ENCODE results near the gene CFAP20DC.
"Not testable (repeated sequence)": the region's sequence is repeated elsewhere in the genome, so short reads cannot be mapped to it uniquely, and the experiment has no call there.

The CFAP20DC gene

GRCh38 chr3:58708116-58708791 lies 341.6 kb downstream of the CFAP20DC start:
- no peaks in the 10 kb centered on the region for H4K20me1 ChIP-seq (ENCODE audit: insufficient read depth, low read length)
- H3K27ac ChIP-seq (ENCODE audit: low read length) = no peak overlapping the region
- H3K79me2 ChIP-seq (ENCODE audit: low read length) = no peaks in the 10 kb centered on the region
- no peaks in the 10 kb centered on the region for H3K4me1 ChIP-seq (ENCODE audit: low read length)
- no peaks in the 10 kb centered on the region for H3K9me3 ChIP-seq (ENCODE audit: insufficient read depth, low read length)
- no peak overlapping the region for H3K4me3 ChIP-seq (ENCODE audit: low read length)
- H3K9ac ChIP-seq (ENCODE audit: low read length) = no peak overlapping the region
- no peak overlapping the region for H3K4me2 ChIP-seq (ENCODE audit: low read length)
- H2AFZ ChIP-seq (ENCODE audit: low read depth, low read length) = no peak overlapping the region
- H3K36me3 ChIP-seq (replicated peaks; ENCODE audit: low read depth, low read length) = no peaks in the 10 kb centered on the region
- no peak for TF ChIP-seq CTCF (IDR thresholded peaks at IDR 0.05; ENCODE audit: low read depth, low read length)
- no peak for TF ChIP-seq EZH2phosphoT487 (IDR thresholded peaks at IDR 0.05; ENCODE audit: low read depth)
- H3K27me3 ChIP-seq (ENCODE audit: low read depth, low read length) = no peaks in the 10 kb centered on the region

GRCh38 chr3:58707390-58707930 lies 342.4 kb downstream of the CFAP20DC start:
- Histone ChIP-seq H3K4me3 (ENCODE audit: low read length) (no peak overlapping the region), H3K9ac (ENCODE audit: low read length) (no peak overlapping the region), H4K20me1 (ENCODE audit: insufficient read depth, low read length) (no peaks in the 10 kb centered on the region), H3K9me3 (ENCODE audit: insufficient read depth, low read length) (no peaks in the 10 kb centered on the region), H3K4me2 (ENCODE audit: low read length) (no peak overlapping the region), H3K27me3 (ENCODE audit: low read depth, low read length) (no peaks in the 10 kb centered on the region), H2AFZ (ENCODE audit: low read depth, low read length) (no peak overlapping the region), H3K27ac (ENCODE audit: low read length) (no peak overlapping the region), H3K36me3 (replicated peaks; ENCODE audit: low read depth, low read length) (no peaks in the 10 kb centered on the region), H3K4me1 (ENCODE audit: low read length) (no peaks in the 10 kb centered on the region), H3K79me2 (ENCODE audit: low read length) (no peaks in the 10 kb centered on the region)
- no peak for TF ChIP-seq CTCF (IDR thresholded peaks at IDR 0.05; ENCODE audit: low read depth, low read length)

GRCh38 chr3:58706395-58707167 lies 343.2 kb downstream of the CFAP20DC start:
- no peak overlapping the region for H2AFZ ChIP-seq (ENCODE audit: low read depth, low read length)
- no peak overlapping the region for H3K27ac ChIP-seq (ENCODE audit: low read length)
- H3K9ac ChIP-seq (ENCODE audit: low read length) = no peak overlapping the region
- no peaks in the 10 kb centered on the region for H3K9me3 ChIP-seq (ENCODE audit: insufficient read depth, low read length)
- TF ChIP-seq EZH2phosphoT487 (IDR thresholded peaks at IDR 0.05; ENCODE audit: low read depth) = no peak
- no peaks in the 10 kb centered on the region for H3K79me2 ChIP-seq (ENCODE audit: low read length)
- no peaks in the 10 kb centered on the region for H3K27me3 ChIP-seq (ENCODE audit: low read depth, low read length)
- no peak overlapping the region for H3K4me2 ChIP-seq (ENCODE audit: low read length)
- H3K4me3 ChIP-seq (ENCODE audit: low read length) = no peak overlapping the region
- H3K36me3 ChIP-seq (replicated peaks; ENCODE audit: low read depth, low read length) = no peaks in the 10 kb centered on the region
- H4K20me1 ChIP-seq (ENCODE audit: insufficient read depth, low read length) = no peaks in the 10 kb centered on the region
- no peaks in the 10 kb centered on the region for H3K4me1 ChIP-seq (ENCODE audit: low read length)

- Histone ChIP-seq H3K36me3 (replicated peaks; ENCODE audit: low read depth, low read length) (no peaks in the 10 kb centered on the region), H3K4me1 (ENCODE audit: low read length) (no peaks in the 10 kb centered on the region), H3K79me2 (ENCODE audit: low read length) (no peaks in the 10 kb centered on the region), H3K9me3 (ENCODE audit: insufficient read depth, low read length) (no peaks in the 10 kb centered on the region), H3K27me3 (ENCODE audit: low read depth, low read length) (no peaks in the 10 kb centered on the region), H2AFZ (ENCODE audit: low read depth, low read length) (no peak overlapping the region), H3K4me2 (ENCODE audit: low read length) (no peak overlapping the region), H3K4me3 (ENCODE audit: low read length) (no peak overlapping the region), H3K27ac (ENCODE audit: low read length) (no peak overlapping the region), H3K9ac (ENCODE audit: low read length) (no peak overlapping the region), H4K20me1 (ENCODE audit: insufficient read depth, low read length) (no peaks in the 10 kb centered on the region)
- no peak for TF ChIP-seq EZH2phosphoT487 (IDR thresholded peaks at IDR 0.05; ENCODE audit: low read depth)
- TF ChIP-seq CTCF (IDR thresholded peaks at IDR 0.05; ENCODE audit: low read depth, low read length) = no peak
Measured at GRCh38 chr3:58704745-58705144, 345.1 kb downstream of the CFAP20DC start.

GRCh38 chr3:58704304-58704703 lies 345.5 kb downstream of the CFAP20DC start:
- not testable (repeated sequence) for H3K27me3 ChIP-seq (ENCODE audit: low read depth, low read length); H3K27ac ChIP-seq (ENCODE audit: low read length); H3K79me2 ChIP-seq (ENCODE audit: low read length); H3K36me3 ChIP-seq (replicated peaks; ENCODE audit: low read depth, low read length); H4K20me1 ChIP-seq (ENCODE audit: insufficient read depth, low read length); H3K4me2 ChIP-seq (ENCODE audit: low read length); H3K9me3 ChIP-seq (ENCODE audit: insufficient read depth, low read length); H2AFZ ChIP-seq (ENCODE audit: low read depth, low read length); H3K4me1 ChIP-seq (ENCODE audit: low read length); H3K9ac ChIP-seq (ENCODE audit: low read length); H3K4me3 ChIP-seq (ENCODE audit: low read length)

All from OCI-LY3 (cell line).